Mononuclear cell (primary cell): ENCODE results near the gene CDH23. TPM values are rescaled to one million over a fixed set of nuclear protein-coding genes. Genes with fewer than 3 reads are reported as not detected.

Source experiments
- H3K27me3 ChIP-seq: 2 replicates; pipeline ENCODE4 v1.6.0; 2011; ENCODE audit warnings: low read length, control low read depth; ENCODE audit not compliant: insufficient read depth
- H3K4me1 ChIP-seq: 2 replicates; pipeline ENCODE4 v1.5.1; 2011; ENCODE audit warnings: mild to moderate bottlenecking, low read length, control low read depth; ENCODE audit not compliant: insufficient read depth
- H3K4me3 ChIP-seq: 2 replicates; pipeline ENCODE4 v1.5.1; 2011; ENCODE audit warnings: mild to moderate bottlenecking, low read length, moderate library complexity
- H3K9me3 ChIP-seq: 2 replicates; pipeline ENCODE4 v1.5.1; 2011; ENCODE audit warnings: low read depth, mild to moderate bottlenecking, control low read depth, low read length
- total RNA-seq: library from RNA; depleted of rRNA; stranded (reverse); fragments of >200 nt; gene quantifications from one replicate; pipeline ENCODE4 v1.2.3, GENCODE V29; 2012

Gene CDH23
- total RNA-seq, 1 donor = 5.0 TPM

DNA sequence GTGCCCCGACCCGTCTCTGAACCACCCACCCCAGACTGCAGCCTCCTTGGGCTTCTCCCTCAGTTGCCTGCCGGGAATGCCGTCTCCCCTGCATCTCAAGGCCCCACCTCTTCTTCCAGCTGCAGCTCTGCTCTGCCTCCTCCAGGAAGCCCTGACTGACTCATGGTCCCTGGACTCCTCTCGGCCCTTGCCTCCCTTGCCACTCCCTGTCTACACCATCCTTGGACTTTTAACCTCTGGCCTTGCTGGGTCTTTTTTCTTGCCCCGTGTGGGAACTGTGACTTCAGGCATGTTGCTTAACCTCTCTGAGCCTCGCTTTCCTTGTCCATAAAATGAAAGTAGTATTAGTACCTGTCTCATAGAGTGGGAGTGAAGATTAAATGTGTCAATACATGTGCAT, 266.6 kb downstream of the CDH23 start:
- Histone ChIP-seq H3K4me3 (no peak overlapping the region), H3K4me1 (peaks cover 20% of the 10 kb centered on the region), H3K9me3 (no peaks in the 10 kb centered on the region), H3K27me3 (no peaks in the 10 kb centered on the region)

DNA sequence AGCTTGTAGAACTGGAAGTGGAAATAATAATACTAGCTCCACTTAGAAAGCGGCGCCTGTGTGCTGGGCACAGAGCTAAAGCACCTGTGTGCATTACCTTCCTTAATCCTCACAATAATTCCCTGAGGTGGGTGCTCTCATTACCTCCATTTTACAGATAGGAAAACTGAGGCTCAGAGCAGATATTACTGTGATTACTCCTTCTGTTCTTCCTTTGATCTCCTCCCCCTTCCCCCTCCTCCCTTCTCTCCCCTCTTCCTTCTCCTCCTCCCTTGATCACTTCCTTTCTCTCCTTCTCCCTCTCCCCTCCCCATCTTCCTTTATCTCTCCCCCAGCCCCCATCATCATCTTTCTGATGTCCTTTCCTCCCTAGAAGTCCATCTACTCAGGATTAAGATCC, 267.9 kb downstream of the CDH23 start:
- H3K9me3 ChIP-seq = no peaks in the 10 kb centered on the region
- no peak overlapping the region for H3K4me3 ChIP-seq
- H3K4me1 ChIP-seq = peaks cover 20% of the 10 kb centered on the region
- H3K27me3 ChIP-seq = no peaks in the 10 kb centered on the region

DNA sequence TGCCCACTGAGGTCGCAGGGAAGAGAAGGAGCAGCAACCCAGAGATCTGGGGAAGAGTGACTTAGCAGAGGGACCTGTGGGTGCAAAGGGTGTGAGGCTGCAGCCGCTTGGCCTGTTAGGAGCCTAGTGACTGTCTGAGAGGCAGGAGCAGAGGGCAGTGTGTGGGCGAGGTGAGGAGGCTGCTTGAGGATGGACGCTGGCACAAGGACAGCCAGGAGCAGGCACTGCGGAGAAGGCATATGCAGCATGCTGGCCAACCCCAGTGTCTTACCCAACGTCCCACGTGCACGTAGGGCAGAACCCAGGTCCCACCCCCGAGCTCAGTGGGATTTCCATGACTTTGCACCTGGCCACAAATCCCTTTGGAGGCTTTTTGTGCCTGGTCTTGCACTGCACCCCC, 268.7 kb downstream of the CDH23 start:
- no peak overlapping the region for H3K4me3 ChIP-seq
- H3K9me3 ChIP-seq = no peaks in the 10 kb centered on the region
- peaks cover 20% of the 10 kb centered on the region for H3K4me1 ChIP-seq
- H3K27me3 ChIP-seq = no peaks in the 10 kb centered on the region

GRCh38 chr10:71666639-71667386, 270.1 kb downstream of the CDH23 start:
- no peaks in the 10 kb centered on the region for H3K9me3 ChIP-seq

DNA sequence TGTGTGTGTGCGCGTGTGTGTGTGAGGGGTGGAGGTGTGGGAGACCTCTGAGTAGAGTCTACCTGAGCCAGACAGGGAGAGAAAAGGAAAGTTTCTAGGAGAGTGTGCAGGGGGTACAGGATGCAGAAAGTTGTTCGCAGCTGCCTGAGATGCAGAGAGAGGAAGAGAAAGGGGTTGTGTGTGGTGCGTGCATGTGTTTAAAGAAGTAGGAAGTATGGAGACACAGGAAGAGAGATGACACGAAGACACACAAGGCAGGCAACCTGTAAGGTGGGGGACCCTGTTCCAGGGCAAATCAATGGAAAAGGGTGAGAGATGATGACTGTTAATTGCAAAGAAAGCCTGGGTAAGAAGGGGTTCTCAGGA, 270.6 kb downstream of the CDH23 start:
- peaks cover 20% of the 10 kb centered on the region for H3K4me1 ChIP-seq
- H3K4me3 ChIP-seq = no peak overlapping the region
- no peaks in the 10 kb centered on the region for H3K9me3 ChIP-seq
- H3K27me3 ChIP-seq = no peaks in the 10 kb centered on the region

More at GRCh38 chr10:71666639-71667386, 270.1 kb downstream of the CDH23 start:
- Histone ChIP-seq H3K27me3 (no peaks in the 10 kb centered on the region), H3K4me1 (peaks cover 20% of the 10 kb centered on the region), H3K4me3 (no peak overlapping the region)

DNA sequence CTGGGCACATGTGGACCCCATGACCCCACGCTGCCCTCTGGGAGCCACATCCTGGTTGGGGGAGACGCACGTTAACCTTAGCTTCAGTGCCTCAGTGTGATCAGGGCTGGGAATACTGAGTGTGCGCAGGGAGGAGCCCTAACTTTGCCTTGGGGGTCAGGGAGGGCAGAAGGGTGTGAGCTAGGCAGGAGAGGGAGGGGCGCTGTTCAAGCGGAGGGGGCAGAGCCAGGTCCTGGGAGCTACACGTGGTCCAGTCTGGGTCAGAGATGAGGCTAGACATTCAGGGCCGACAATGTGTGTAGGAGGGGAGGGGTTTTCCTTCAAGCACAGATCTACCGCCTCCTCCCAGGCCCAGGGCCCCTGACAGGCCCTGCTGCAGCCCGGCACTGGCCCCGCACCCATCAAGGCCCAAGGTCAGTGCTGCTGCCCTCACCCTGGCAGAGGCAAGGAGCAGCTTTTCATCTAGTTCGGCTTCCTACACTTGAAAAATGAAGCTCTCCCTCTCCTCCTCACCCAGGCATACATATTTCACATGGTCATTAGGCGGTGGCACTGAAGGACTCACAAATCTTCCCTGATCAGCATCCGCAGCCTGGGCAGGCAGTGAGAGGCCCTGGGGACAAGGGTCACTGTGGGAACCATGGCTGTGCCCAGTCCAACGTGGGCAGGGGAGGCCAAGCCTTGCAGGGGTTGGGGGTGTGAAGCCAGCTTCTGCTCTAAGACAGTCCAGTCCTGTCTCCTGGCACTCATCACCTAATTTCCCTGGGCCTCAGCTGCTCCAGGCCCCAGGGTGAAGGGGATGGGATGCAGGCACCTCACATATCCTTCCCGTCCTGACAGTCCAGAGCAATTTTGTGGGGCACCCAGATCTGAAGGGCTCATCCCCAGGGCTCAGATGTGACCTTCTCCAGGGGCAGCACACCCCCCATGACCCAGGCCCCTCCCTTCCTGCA, 275.6 kb downstream of the CDH23 start:
- Histone ChIP-seq H3K4me1 (peaks cover 10% of the 10 kb centered on the region), H3K9me3 (no peaks in the 10 kb centered on the region), H3K4me3 (no peak overlapping the region), H3K27me3 (no peaks in the 10 kb centered on the region)

DNA sequence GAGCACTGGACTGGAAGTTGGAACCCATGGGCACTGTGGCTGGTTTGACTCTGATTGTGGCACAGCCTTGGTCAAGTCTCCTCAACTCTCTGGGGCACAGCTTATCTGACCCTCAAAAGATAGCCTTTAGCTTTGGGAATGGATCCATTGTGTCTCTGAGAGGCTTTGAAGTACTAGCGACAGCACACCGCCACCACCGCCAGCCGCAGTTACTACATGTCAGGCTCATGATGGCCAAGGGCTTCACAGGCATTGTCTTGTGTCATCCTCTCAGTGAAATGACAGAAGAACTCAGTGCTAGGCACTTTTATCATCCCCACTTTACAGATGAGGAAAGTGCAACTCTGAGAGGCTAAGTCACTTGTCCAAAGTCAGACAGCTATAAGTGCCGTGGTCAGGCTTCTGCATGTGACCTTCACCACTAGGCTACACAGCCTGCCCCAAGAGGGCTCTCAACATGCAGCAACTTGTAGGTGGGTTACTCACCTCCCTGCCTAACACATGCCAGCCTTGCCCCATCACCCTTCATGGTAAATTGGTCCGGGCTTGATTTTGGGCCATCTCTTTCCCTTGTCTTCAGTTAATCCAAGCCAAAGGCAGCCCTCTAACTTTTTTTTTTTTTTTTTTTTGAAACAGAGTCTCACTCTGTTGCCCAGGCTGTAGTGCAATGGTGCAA, 278.7 kb downstream of the CDH23 start:
- H3K4me3 ChIP-seq = no peak overlapping the region
- H3K4me1 ChIP-seq = no peaks in the 10 kb centered on the region
- no peaks in the 10 kb centered on the region for H3K9me3 ChIP-seq
- H3K27me3 ChIP-seq = no peaks in the 10 kb centered on the region

DNA sequence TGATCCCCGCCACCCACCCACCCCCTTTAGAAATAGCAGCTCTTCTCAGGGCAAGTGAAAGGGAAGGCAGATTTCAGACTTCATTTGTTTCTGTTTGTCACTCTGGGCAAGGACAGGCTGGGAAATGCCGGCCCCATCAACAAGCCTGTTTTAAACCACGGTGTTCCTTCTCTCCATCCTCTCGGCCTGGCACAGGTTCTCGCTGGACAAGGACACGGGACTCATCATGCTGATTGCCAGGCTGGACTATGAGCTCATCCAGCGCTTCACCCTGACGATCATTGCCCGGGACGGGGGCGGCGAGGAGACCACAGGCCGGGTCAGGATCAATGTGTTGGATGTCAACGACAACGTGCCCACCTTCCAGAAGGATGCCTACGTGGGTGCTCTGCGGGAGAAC, 280.5 kb downstream of the CDH23 start:
- H3K27me3 ChIP-seq = no peaks in the 10 kb centered on the region
- H3K4me1 ChIP-seq = no peaks in the 10 kb centered on the region
- H3K9me3 ChIP-seq = no peaks in the 10 kb centered on the region
- no peak overlapping the region for H3K4me3 ChIP-seq

- H3K4me3 ChIP-seq = no peak overlapping the region
- H3K9me3 ChIP-seq = no peaks in the 10 kb centered on the region
- no peaks in the 10 kb centered on the region for H3K4me1 ChIP-seq
These were observed 281.5 kb downstream of the CDH23 start for GRCh38 chr10:71678057-71678805.

GRCh38 chr10:71679425-71679824, 282.7 kb downstream of the CDH23 start:
- Histone ChIP-seq H3K9me3 (no peaks in the 10 kb centered on the region), H3K4me1 (peaks cover 4% of the 10 kb centered on the region)

More at GRCh38 chr10:71678057-71678805, 281.5 kb downstream of the CDH23 start:
- no peaks in the 10 kb centered on the region for H3K27me3 ChIP-seq

GRCh38 chr10:71681977-71682376, 285.3 kb downstream of the CDH23 start:
- no peak overlapping the region for H3K4me3 ChIP-seq
- peaks cover 5% of the 10 kb centered on the region for H3K4me1 ChIP-seq
- no peaks in the 10 kb centered on the region for H3K9me3 ChIP-seq
- H3K27me3 ChIP-seq = no peaks in the 10 kb centered on the region

More at GRCh38 chr10:71679425-71679824, 282.7 kb downstream of the CDH23 start:
- no peak overlapping the region for H3K4me3 ChIP-seq
- H3K27me3 ChIP-seq = no peaks in the 10 kb centered on the region

GRCh38 chr10:71683301-71683700, 286.6 kb downstream of the CDH23 start:
- Histone ChIP-seq H3K4me3 (no peak overlapping the region), H3K27me3 (no peaks in the 10 kb centered on the region), H3K4me1 (peaks cover 5% of the 10 kb centered on the region), H3K9me3 (no peaks in the 10 kb centered on the region)

DNA sequence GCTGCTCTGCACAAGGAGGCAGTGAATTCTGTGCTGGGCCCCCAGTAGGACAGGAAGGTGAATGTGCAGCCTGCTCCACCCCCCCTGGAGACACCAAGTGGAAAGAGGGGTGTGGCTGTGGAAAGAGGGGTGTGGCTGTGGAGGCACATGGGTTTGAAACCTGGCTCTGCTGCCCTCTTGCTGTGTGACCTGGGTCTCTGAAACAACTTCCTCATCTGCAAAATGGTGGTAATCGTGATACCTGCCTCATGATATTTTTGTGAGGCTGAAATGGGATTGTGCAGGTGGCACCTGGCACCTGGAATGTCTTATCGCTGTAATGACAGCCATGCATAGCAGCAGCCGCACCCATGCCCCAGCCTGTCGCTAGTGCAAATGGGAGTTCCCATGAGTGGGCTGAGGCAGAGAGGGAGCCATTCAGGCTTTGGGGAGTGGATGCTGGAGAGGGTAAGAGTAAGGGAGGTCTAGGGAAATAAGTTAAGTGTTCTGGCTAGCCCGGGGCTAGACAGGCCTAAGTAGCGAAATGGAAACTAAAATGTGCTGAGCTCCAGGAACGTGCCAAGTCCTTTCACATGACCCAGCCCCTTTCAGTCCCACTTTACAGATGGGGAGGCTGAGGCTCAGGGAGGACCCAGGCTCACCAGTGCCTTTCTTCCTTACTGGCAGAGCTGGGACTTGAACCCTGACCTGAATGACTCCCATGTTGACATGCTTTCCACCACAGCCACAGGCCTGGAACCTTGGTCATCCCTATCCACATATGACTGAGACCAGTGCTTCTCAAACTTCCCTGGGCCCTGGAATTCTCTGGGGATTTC, 287.8 kb downstream of the CDH23 start:
- H3K4me1 ChIP-seq = peaks cover 5% of the 10 kb centered on the region
- H3K9me3 ChIP-seq = no peaks in the 10 kb centered on the region
- no peak overlapping the region for H3K4me3 ChIP-seq
- H3K27me3 ChIP-seq = no peaks in the 10 kb centered on the region
